Activated CD8-positive, alpha-beta memory T cell treated with anti-CD3 and anti-CD28 coated beads for 36 hours (primary cell): ENCODE data around the gene EBF4. TPM values are rescaled to one million over a fixed set of nuclear protein-coding genes. Genes with fewer than 3 reads are reported as not detected.

ENCODE experiments used
- total RNA-seq, 2 experiments: library from RNA; stranded (reverse); gene quantifications; one replicate each; pipeline ENCODE4 v1.2.3, GENCODE V29; 2021

EBF4 gene
- total RNA-seq, 2 experiments from 2014 or later, result 0.61 to 0.74 TPM

Other genes starting within 250 kb of the EBF4 start
- 100 to 1,000 TPM; 462 to 463 TPM for gene SNRPB, start 222.0 kb upstream of the EBF4 start, total RNA-seq
- 10 to 100 TPM; 10.8 to 12.4 TPM for gene ZNF343, start 183.9 kb upstream of the EBF4 start, total RNA-seq
- gene TMC2, start 156.2 kb upstream of the EBF4 start, total RNA-seq, result not detected
- 100 to 1,000 TPM; 887 to 915 TPM for gene NOP56, start 40.1 kb upstream of the EBF4 start, total RNA-seq
- 100 to 1,000 TPM; 137 to 142 TPM for gene IDH3B, start 28.6 kb upstream of the EBF4 start, total RNA-seq
- gene CPXM1, start 107.8 kb downstream of the EBF4 start, total RNA-seq, result 1 to 10 TPM; 1.6 to 1.7 TPM
- gene C20orf141, start 122.2 kb downstream of the EBF4 start, total RNA-seq, result not detected
- gene TMEM239, start 123.6 kb downstream of the EBF4 start, total RNA-seq, result not detected
- 10 to 100 TPM; 33.9 to 35.8 TPM for gene PCED1A, start 147.9 kb downstream of the EBF4 start, total RNA-seq
- 10 to 100 TPM; 44.7 to 45.0 TPM for gene VPS16, start 148.0 kb downstream of the EBF4 start, total RNA-seq
- gene PTPRA, start 180.7 kb downstream of the EBF4 start, total RNA-seq, result 10 to 100 TPM; 47.7 to 48.4 TPM